Nephron progenitor cell (in vitro differentiated cells): ENCODE data around the gene PIP4K2B.
A peak's percentile ranks its signal among the peaks of the same experiment; 100 is the strongest.

Experiments
- DNase-seq: peaks from one replicate; pipeline ENCODE4 v3.0.0; 2021
- H3K27ac Mint-ChIP-seq: 2 replicates; pipeline ENCODE4 v1.8.0; 2021; ENCODE audit warnings: mild to moderate bottlenecking, moderate library complexity, mixed read lengths
- H3K27me3 Mint-ChIP-seq: 2 replicates; pipeline ENCODE4 v1.8.0; 2021; ENCODE audit warnings: mild to moderate bottlenecking, low read depth, mixed read lengths; ENCODE audit not compliant: poor library complexity
- H3K36me3 Mint-ChIP-seq: 2 replicates; pipeline ENCODE4 v1.8.0; 2021; ENCODE audit warnings: low read depth, mixed read lengths
- H3K4me1 Mint-ChIP-seq: 2 replicates; pipeline ENCODE4 v1.8.0; 2021; ENCODE audit warnings: mixed read lengths
- H3K4me3 Mint-ChIP-seq: 2 replicates; pipeline ENCODE4 v1.8.0; 2021; ENCODE audit warnings: mild to moderate bottlenecking, moderate library complexity, mixed read lengths
- H3K9me3 Mint-ChIP-seq: 2 replicates; pipeline ENCODE4 v1.8.0; 2021; ENCODE audit warnings: mild to moderate bottlenecking, moderate library complexity, mixed read lengths
- CTCF ChIP-seq: fragments of 200-600 bp; sonication (generic); IDR thresholded peaks from 2 replicates; pipeline ENCODE4 v1.5.0; 2021; ENCODE audit warnings: antibody characterized with exemption

PIP4K2B gene

DNA sequence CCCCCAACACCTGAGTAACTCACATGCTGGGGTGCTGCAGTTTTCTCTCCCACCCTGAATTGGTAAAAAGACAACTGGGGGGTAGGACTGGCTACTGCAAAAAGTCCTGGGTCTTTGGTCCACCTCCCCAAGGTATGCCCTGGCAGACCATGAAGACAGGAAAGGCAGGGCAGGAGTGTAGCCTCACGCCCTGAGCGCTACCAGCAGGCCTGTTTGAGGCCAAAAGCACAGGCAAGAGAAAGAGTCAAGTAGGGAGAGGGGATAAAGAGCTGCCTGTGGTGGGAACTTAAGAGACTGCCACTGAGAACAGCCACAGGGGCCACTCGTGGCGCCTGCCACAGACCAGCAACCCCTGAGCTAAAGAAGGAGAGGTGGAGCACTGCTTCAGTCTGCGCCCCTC is 33.0 kb downstream of the PIP4K2B start:
- no peaks in the 10 kb centered on the region for H3K27me3 Mint-ChIP-seq
- no peaks in the 10 kb centered on the region for H3K9me3 Mint-ChIP-seq
- TF ChIP-seq CTCF = no peak
- H3K27ac Mint-ChIP-seq = peak overlapping the region; percentile 73
- H3K4me3 Mint-ChIP-seq = no peak overlapping the region
- peaks cover 20% of the 10 kb centered on the region for H3K4me1 Mint-ChIP-seq
- DNase-seq = no peak
- peaks cover 70% of the 10 kb centered on the region for H3K36me3 Mint-ChIP-seq

DNA sequence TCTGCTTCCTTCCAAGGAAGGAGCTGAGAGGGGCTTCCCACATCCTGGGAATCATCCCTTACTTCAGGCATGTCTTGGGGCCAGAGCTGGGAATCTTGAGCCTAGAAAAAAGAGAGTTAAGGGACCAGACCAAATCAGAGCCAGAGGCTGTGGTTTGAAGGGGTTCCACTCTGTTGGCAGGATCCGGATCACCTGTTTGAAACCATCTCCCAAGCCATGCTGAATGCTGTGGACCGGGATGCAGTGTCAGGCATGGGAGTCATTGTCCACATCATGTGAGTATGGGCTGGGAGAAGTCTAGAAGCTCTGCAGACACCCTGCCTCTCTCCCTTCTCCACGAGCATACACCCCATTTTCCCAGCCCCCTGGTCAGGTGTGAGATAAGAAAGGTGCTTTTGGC is 37.1 kb downstream of the PIP4K2B start:
- H3K27me3 Mint-ChIP-seq = no peaks in the 10 kb centered on the region
- H3K27ac Mint-ChIP-seq = no peak overlapping the region
- peaks cover 8% of the 10 kb centered on the region for H3K4me1 Mint-ChIP-seq
- no peak for DNase-seq
- no peak overlapping the region for H3K4me3 Mint-ChIP-seq
- peaks cover 55% of the 10 kb centered on the region for H3K36me3 Mint-ChIP-seq
- TF ChIP-seq CTCF = no peak
- no peaks in the 10 kb centered on the region for H3K9me3 Mint-ChIP-seq

DNA sequence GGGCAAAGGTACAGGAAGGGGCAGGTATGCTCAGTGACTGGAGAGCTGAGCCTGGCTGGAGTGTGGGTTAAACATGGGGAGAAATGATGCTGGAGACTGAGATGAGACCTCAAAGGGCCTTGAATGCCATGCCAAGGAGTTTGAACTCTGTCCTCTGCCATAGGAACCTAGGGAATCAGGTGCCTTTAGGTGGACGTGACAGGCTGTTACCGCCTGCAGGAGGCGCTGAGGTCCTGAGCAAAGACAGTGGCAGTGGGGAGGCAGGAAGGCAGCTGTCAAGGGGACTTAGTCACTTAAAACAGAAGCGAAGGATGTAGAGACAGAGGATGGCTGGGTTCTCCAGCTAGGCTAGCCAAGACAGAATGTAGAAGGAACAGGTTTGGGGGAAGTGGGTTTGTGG is 37.7 kb downstream of the PIP4K2B start:
- peak; percentile 27 for TF ChIP-seq CTCF
- peaks cover 3% of the 10 kb centered on the region for H3K4me1 Mint-ChIP-seq
- no peak overlapping the region for H3K4me3 Mint-ChIP-seq
- DNase-seq = peak; percentile 37
- peak overlapping the region; percentile 3 for H3K27ac Mint-ChIP-seq
- H3K27me3 Mint-ChIP-seq = no peaks in the 10 kb centered on the region
- no peaks in the 10 kb centered on the region for H3K9me3 Mint-ChIP-seq
- peaks cover 49% of the 10 kb centered on the region for H3K36me3 Mint-ChIP-seq

DNA sequence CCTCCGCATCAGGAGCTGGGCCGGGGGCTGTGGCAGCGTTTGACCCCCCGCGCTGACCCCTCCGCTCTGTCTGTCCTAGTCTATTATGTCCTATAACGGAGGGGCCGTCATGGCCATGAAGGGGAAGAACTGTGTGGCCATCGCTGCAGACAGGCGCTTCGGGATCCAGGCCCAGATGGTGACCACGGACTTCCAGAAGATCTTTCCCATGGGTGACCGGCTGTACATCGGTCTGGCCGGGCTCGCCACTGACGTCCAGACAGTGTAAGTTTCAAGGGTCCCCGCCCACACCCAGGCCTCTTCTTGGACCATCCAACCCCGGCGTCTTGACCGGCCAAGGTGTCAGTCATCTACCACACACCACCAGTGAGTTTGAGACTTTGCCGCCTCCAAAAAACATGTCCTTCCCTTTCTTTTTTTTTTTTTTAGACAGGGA is 46.3 kb downstream of the PIP4K2B start:
- peak overlapping the region; percentile 98 for H3K4me3 Mint-ChIP-seq
- H3K4me1 Mint-ChIP-seq = peaks cover 38% of the 10 kb centered on the region
- H3K36me3 Mint-ChIP-seq = peaks cover 19% of the 10 kb centered on the region
- no peak for TF ChIP-seq CTCF
- H3K9me3 Mint-ChIP-seq = no peaks in the 10 kb centered on the region
- peak overlapping the region; percentile 51 for H3K27ac Mint-ChIP-seq
- H3K27me3 Mint-ChIP-seq = no peaks in the 10 kb centered on the region
- no peak for DNase-seq

DNA sequence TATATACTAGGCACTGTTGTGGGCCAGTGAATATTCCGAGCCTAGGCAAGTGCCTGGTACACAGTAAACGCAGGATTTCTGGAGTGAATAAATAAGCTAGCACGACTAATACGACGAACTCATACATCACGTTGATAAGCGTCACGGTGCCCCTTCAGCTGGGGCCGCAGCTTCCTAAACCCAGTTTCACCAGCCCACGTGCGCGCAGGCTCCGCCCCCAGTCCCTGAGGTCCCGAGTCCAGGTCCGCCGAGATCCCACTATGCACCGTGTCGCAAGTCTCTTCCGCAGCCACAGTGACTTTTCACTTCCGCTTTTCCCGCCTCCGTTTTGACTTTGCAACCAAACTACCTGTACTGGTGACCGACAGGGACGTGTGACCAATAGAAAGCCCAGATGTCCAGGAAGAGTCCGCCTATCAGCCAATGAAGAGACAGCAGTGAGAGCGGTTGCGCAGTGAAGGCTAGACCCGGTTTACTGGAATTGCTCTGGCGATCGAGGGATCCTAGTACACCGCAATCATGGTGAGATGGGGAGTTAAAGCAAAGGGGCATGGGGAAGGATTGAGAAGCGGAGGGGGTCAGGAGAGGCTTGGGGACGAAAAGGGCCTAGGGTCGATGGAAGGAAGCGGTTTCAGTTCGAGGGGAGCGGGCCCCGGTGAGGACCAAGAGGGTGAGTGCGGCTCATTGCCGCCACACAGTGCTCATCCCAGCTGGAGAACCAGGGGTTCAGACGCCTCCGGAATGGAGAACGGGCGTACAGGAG is 46.9 kb downstream of the PIP4K2B start, which contains the start of gene PSMB3:
Gene PSMB3 (plus strand): TSS at position 434 of the 763 bp plus-strand sequence. CDS start 86 bp downstream, at position 520.
- peaks cover 19% of the 10 kb centered on the region for H3K36me3 Mint-ChIP-seq
- no peak for TF ChIP-seq CTCF
- peak; percentile 92 for DNase-seq
- H3K27ac Mint-ChIP-seq = peak within 1 kb of the TSS; percentile 85
- no peaks in the 10 kb centered on the region for H3K9me3 Mint-ChIP-seq
- H3K4me3 Mint-ChIP-seq = peak within 1 kb of the TSS; percentile 98
- H3K27me3 Mint-ChIP-seq = no peaks in the 10 kb centered on the region
- H3K4me1 Mint-ChIP-seq = peaks cover 38% of the 10 kb centered on the region

DNA sequence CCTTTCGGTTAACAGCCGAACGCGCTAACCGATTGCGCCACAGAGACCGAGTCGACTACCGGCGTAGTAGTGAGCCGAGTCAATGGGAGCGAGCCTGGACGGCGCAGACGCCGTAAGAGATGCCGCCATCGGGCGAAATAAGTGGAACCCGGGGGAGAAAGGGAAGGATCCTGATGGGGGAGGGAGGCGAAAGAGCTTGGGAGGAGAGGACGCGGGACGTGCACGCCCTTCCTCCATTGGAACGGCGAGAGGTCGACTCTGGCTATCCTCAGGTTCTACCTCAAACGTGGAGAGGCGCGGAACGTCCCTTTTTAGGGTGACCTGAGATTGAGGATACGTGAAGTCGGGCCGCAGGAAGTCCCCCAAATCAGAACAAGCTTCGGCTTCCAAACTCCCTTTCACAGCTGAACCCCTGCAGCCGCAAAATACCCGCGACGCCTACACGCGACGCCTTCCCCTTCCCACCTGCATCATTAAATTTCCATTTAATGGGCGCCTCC is 47.5 kb downstream of the PIP4K2B start:
- peaks cover 19% of the 10 kb centered on the region for H3K36me3 Mint-ChIP-seq
- no peaks in the 10 kb centered on the region for H3K9me3 Mint-ChIP-seq
- peaks cover 39% of the 10 kb centered on the region for H3K4me1 Mint-ChIP-seq
- H3K27me3 Mint-ChIP-seq = no peaks in the 10 kb centered on the region
- no peak for TF ChIP-seq CTCF
- DNase-seq = peak; percentile 90
- peak overlapping the region; percentile 85 for H3K27ac Mint-ChIP-seq
- peak overlapping the region; percentile 98 for H3K4me3 Mint-ChIP-seq
